ENCODE results near the gene PIK3R1. TPM values are rescaled to one million over a fixed set of nuclear protein-coding genes. Genes with fewer than 3 reads are reported as not detected.

Gene PIK3R1
- total RNA-seq, 2 donors from 2014 or later = 32.4 to 58.7 TPM

GRCh38 chr5:68223904-68224303 is 8.3 kb downstream of the PIK3R1 start:
- DNase-seq (no peak), ATAC-seq (no peak)
- intact Hi-C loops (cut with DNase I) = no loop called here
- peaks cover 0 to 2% of the 10 kb centered on the region in 2 donors for H3K36me3 ChIP-seq (replicated peaks in 1 of 2; ENCODE audit: insufficient read depth in 1 of 2, low read depth in 2 of 2)
- no peak overlapping the region for H3K27ac ChIP-seq
- no peak overlapping the region for H3K4me3 ChIP-seq
- H3K9me3 ChIP-seq = no peaks in the 10 kb centered on the region
- H3K4me1 ChIP-seq = peaks cover 32% of the 10 kb centered on the region
- TF ChIP-seq POLR2A (IDR thresholded peaks at IDR 0.05) = no peak
- TF ChIP-seq CTCF (IDR thresholded peaks at IDR 0.05) = no peak
- no peaks in the 10 kb centered on the region for H3K27me3 ChIP-seq

GRCh38 chr5:68224509-68225187 is 9.1 kb downstream of the PIK3R1 start:
- 63 to 65% methylated on average over 4 of the region's 4 CpGs for WGBS, 2 donors

GRCh38 chr5:68225188-68225910 is 9.8 kb downstream of the PIK3R1 start:
- H3K27ac ChIP-seq = peak overlapping the region in 1 of 4 donors; percentile 8

More at GRCh38 chr5:68224509-68225187, 9.1 kb downstream of the PIK3R1 start:
- Histone ChIP-seq H3K9me3 (no peaks in the 10 kb centered on the region), H3K4me1 (peaks cover 26% of the 10 kb centered on the region), H3K27ac (peak overlapping the region in 2 of 4 donors; percentile 8 to 40), H3K27me3 (no peaks in the 10 kb centered on the region), H3K36me3 (replicated peaks in 1 of 2; ENCODE audit: insufficient read depth in 1 of 2, low read depth in 2 of 2) (peaks cover 0 to 2% of the 10 kb centered on the region in 2 donors), H3K4me3 (no peak overlapping the region)
- TF ChIP-seq CTCF (IDR thresholded peaks at IDR 0.05) = no peak
- intact Hi-C loops (cut with DNase I) = no loop called here
- ATAC-seq = no peak
- DNase-seq = no peak

GRCh38 chr5:68225911-68226545 is 10.5 kb downstream of the PIK3R1 start:
- no peaks in the 10 kb centered on the region for H3K9me3 ChIP-seq
- ATAC-seq (no peak), DNase-seq (no peak)
- H3K36me3 ChIP-seq (replicated peaks in 1 of 2; ENCODE audit: insufficient read depth in 1 of 2, low read depth in 2 of 2) = peaks cover 0 to 2% of the 10 kb centered on the region in 2 donors
- TF ChIP-seq CTCF (IDR thresholded peaks at IDR 0.05) (no peak), POLR2A (IDR thresholded peaks at IDR 0.05) (no peak)
- H3K27ac ChIP-seq = peak overlapping the region in 1 of 4 donors; percentile 8
- peaks cover 26% of the 10 kb centered on the region for H3K4me1 ChIP-seq
- intact Hi-C loops (cut with DNase I) = no loop called here
- H3K27me3 ChIP-seq = no peaks in the 10 kb centered on the region
- WGBS, 2 donors = 75 to 79% methylated on average over 15 of the region's 15 CpGs
- H3K4me3 ChIP-seq = no peak overlapping the region

More at GRCh38 chr5:68225188-68225910, 9.8 kb downstream of the PIK3R1 start:
- TF ChIP-seq CTCF (IDR thresholded peaks at IDR 0.05) (no peak), POLR2A (IDR thresholded peaks at IDR 0.05) (no peak)
- no peak overlapping the region for H3K4me3 ChIP-seq
- peaks cover 26% of the 10 kb centered on the region for H3K4me1 ChIP-seq
- H3K36me3 ChIP-seq (replicated peaks in 1 of 2; ENCODE audit: insufficient read depth in 1 of 2, low read depth in 2 of 2) = peaks cover 0 to 2% of the 10 kb centered on the region in 2 donors
- intact Hi-C loops (cut with DNase I) = no loop called here
- H3K27me3 ChIP-seq = no peaks in the 10 kb centered on the region
- DNase-seq = peak; percentile 35 to 76 (median 60)
- 76 to 79% methylated on average over 12 of the region's 12 CpGs for WGBS, 2 donors
- peak; percentile 49 for ATAC-seq
- H3K9me3 ChIP-seq = no peaks in the 10 kb centered on the region

Measured in body of pancreas (tissue), 4 donors.